ENCODE results near the gene LAP3. TPM values are rescaled to one million over a fixed set of nuclear protein-coding genes. Genes with fewer than 3 reads are reported as not detected.
A peak's percentile ranks its signal among the peaks of the same experiment; 100 is the strongest.

LAP3 gene
- polyA plus RNA-seq, 1 experiment: 63.3 TPM

GRCh38 chr4:17623451-17624001 lies 46.5 kb downstream of the LAP3 start:
- peak; percentile 10 for DNase-seq (ENCODE audit: low read depth, low spot score)
- TF ChIP-seq, protein P1, sequence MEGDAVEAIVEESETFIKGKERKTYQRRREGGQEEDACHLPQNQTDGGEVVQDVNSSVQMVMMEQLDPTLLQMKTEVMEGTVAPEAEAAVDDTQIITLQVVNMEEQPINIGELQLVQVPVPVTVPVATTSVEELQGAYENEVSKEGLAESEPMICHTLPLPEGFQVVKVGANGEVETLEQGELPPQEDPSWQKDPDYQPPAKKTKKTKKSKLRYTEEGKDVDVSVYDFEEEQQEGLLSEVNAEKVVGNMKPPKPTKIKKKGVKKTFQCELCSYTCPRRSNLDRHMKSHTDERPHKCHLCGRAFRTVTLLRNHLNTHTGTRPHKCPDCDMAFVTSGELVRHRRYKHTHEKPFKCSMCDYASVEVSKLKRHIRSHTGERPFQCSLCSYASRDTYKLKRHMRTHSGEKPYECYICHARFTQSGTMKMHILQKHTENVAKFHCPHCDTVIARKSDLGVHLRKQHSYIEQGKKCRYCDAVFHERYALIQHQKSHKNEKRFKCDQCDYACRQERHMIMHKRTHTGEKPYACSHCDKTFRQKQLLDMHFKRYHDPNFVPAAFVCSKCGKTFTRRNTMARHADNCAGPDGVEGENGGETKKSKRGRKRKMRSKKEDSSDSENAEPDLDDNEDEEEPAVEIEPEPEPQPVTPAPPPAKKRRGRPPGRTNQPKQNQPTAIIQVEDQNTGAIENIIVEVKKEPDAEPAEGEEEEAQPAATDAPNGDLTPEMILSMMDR (IDR thresholded peaks at IDR 0.05; ENCODE audit: low read depth, low read length): no peak
- H3K9me3 ChIP-seq (ENCODE audit: control insufficient read depth, insufficient read depth, low read length): no peaks in the 10 kb centered on the region
- H3K27ac ChIP-seq (ENCODE audit: low read depth, low read length): no peak overlapping the region
- H3K27me3 ChIP-seq (ENCODE audit: control insufficient read depth, insufficient read depth, low read length): no peaks in the 10 kb centered on the region
- ChIA-PET POLR2A (interaction anchor here (0.9 kb wide), 1 partner anchor 9 kb away, joined by 4 read pairs; the partner anchor contains the start of gene MED28), CTCF (interaction anchor here (0.6 to 2.1 kb wide), 5 partner anchors 8 to 17 kb away, joined by 3 to 12 read pairs (median 5); no protein-coding TSS in a partner anchor)
- no peak overlapping the region for H3K4me3 ChIP-seq (ENCODE audit: low read depth, low read length)

DNA sequence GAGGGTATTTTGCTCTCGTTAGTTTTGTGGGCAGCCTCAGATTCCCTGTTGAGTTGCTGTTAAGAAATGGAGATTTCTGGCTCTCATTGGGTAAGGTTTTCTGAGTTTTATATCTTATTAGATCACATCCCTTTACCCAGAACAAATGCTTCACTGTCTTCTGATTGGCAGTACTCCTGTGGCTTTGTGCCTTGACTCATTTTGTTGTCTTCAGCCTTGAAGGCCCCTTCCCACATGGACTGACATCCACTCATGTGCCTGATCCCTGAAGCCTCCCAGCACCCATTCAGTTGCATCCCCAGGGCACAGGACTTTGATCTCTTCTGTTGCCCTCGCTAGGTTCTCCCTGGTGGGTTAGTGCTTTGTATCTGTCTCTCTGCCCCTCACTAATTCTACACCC lies 47.8 kb downstream of the LAP3 start:
- no peak overlapping the region for H3K4me3 ChIP-seq (ENCODE audit: low read depth, low read length)
- ChIA-PET CTCF (interaction anchor here (2.1 kb wide), 1 partner anchor 11 kb away, joined by 12 read pairs; no protein-coding TSS in a partner anchor), POLR2A (no interaction called here)
- no peak for DNase-seq (ENCODE audit: low read depth, low spot score)
- H3K9me3 ChIP-seq (ENCODE audit: control insufficient read depth, insufficient read depth, low read length): no peaks in the 10 kb centered on the region
- TF ChIP-seq, protein P1 (IDR thresholded peaks at IDR 0.05; ENCODE audit: low read depth, low read length): no peak
- H3K27me3 ChIP-seq (ENCODE audit: control insufficient read depth, insufficient read depth, low read length): no peaks in the 10 kb centered on the region
- no peak overlapping the region for H3K27ac ChIP-seq (ENCODE audit: low read depth, low read length)

DNA sequence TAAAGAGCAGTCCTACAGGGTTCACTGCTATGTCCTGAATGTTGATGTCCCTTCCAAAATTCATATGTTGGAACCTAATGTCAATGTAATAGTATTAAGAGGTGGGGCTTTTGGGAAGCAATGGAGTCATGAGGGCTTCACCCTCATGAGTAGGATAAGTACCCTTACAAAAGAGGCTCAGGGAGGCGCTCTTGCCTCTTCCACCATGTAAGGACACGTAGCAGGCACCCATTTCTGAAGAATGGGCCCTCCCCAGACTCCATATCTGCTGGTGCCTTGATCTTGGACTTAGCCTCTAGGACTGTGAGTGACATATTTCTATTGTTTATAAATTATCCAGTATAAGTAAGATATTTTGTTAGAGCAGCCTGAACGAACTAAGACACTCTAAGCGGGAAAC lies 53.2 kb downstream of the LAP3 start:
- H3K27me3 ChIP-seq (ENCODE audit: control insufficient read depth, insufficient read depth, low read length): no peaks in the 10 kb centered on the region
- POLR2A ChIA-PET: no interaction called here
- H3K9me3 ChIP-seq (ENCODE audit: control insufficient read depth, insufficient read depth, low read length): no peaks in the 10 kb centered on the region
- TF ChIP-seq, protein P1 (IDR thresholded peaks at IDR 0.05; ENCODE audit: low read depth, low read length): no peak
- H3K4me3 ChIP-seq (ENCODE audit: low read depth, low read length): no peak overlapping the region
- no peak overlapping the region for H3K27ac ChIP-seq (ENCODE audit: low read depth, low read length)
- no peak for DNase-seq (ENCODE audit: low read depth, low spot score)
- CTCF ChIA-PET: interaction anchor here (2.0 kb wide), 1 partner anchor 82 kb away, joined by 6 read pairs; no protein-coding TSS in a partner anchor

GRCh38 chr4:17633600-17633999 lies 56.6 kb downstream of the LAP3 start:
- no peak overlapping the region for H3K4me3 ChIP-seq (ENCODE audit: low read depth, low read length)
- ChIA-PET CTCF (interaction anchor here (1.9 kb wide), 1 partner anchor 85 kb away, joined by 9 read pairs; no protein-coding TSS in a partner anchor), POLR2A (no interaction called here)
- no peaks in the 10 kb centered on the region for H3K9me3 ChIP-seq (ENCODE audit: control insufficient read depth, insufficient read depth, low read length)
- no peak overlapping the region for H3K27ac ChIP-seq (ENCODE audit: low read depth, low read length)
- no peak for DNase-seq (ENCODE audit: low read depth, low spot score)
- TF ChIP-seq, protein P1 (IDR thresholded peaks at IDR 0.05; ENCODE audit: low read depth, low read length): no peak
- H3K27me3 ChIP-seq (ENCODE audit: control insufficient read depth, insufficient read depth, low read length): no peaks in the 10 kb centered on the region

DNA sequence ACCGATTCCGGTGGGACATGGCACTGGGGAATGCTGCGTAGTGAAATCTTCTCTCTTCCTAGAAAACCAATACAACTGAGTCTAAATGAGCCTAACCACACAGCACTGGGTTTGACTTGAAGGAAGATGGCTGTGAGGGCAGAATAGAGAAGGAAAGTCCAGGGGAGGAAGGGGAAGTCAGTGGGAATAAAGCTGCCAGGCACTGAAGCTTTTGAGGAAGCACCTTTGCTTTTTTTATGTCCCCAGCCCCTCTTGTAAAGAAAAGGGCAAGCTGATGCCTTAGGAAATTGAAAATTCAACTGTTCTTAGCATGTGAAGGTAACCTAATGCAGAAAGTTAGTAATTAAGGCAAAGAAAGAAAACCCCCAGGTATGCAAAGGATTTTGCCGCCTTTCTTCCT lies 58.1 kb downstream of the LAP3 start:
- H3K9me3 ChIP-seq (ENCODE audit: control insufficient read depth, insufficient read depth, low read length): no peaks in the 10 kb centered on the region
- POLR2A ChIA-PET: no interaction called here
- no peak for DNase-seq (ENCODE audit: low read depth, low spot score)
- H3K27me3 ChIP-seq (ENCODE audit: control insufficient read depth, insufficient read depth, low read length): no peaks in the 10 kb centered on the region
- H3K4me3 ChIP-seq (ENCODE audit: low read depth, low read length): no peak overlapping the region
- CTCF ChIA-PET: interaction anchor here (0.6 to 4.3 kb wide), 6 partner anchors 10 to 86 kb away, joined by 3 to 42 read pairs (median 8); partner anchors contain the start of gene MED28
- TF ChIP-seq, protein P1 (IDR thresholded peaks at IDR 0.05; ENCODE audit: low read depth, low read length): no peak
- H3K27ac ChIP-seq (ENCODE audit: low read depth, low read length): no peak overlapping the region
